Caki2 (cell line): Measurements from ENCODE around the gene ITCH. TPM values are rescaled to one million over a fixed set of nuclear protein-coding genes. Genes with fewer than 3 reads are reported as not detected.

Experiments
- DNase-seq: peaks from one replicate; pipeline ENCODE4 v3.0.0-alpha.2; 2015; ENCODE audit warnings: low read depth
- in situ Hi-C: cut with HindIII; loops from 2 replicates; pipeline ENCODE4 v1.10.0; 2016; ENCODE audit warnings: low sequenced_read_pairs, low pct_unique_long_range_greater_than_20kb, mixed read lengths
- total RNA-seq: library from RNA; depleted of rRNA; stranded (reverse); fragments of >200 nt; shearing (Covaris generic); gene quantifications from 2 replicates; pipeline ENCODE4 v1.2.3, GENCODE V29; 2014; ENCODE audit warnings: low replicate concordance; rRNA removed

The ITCH gene
- total RNA-seq, 1 experiment from 2014 or later, result 50.8 TPM

DNA sequence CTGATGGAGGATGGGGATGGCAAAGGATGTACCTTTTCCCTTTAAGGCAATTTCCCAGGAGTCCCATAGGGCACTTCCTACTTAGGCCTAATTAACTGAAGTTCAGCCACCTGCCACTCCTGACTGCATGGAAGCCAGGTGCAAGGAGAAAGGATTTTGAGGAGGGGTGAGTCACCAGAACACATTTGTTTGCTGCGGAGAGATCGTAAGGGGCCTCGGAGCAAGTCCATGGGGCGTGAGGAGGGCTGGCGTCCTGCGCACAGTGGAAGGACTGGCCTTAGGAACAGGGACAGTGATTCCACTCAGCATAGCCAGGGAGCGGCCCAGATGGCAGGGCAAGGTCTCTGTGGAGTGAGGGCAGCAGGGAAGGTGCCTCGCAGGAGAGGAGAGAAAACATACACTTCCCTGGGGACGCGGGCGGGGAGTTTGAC is 183.7 kb downstream of the ITCH start:
- no peak for DNase-seq
- in situ Hi-C loops, result no loop called here

- DNase-seq, result no peak
- in situ Hi-C loops, result no loop called here
Observed at GRCh38 chr20:34547844-34548613, 185.0 kb downstream of the ITCH start.

GRCh38 chr20:34549291-34549928 is 186.3 kb downstream of the ITCH start:
- in situ Hi-C loops, result no loop called here
- DNase-seq, result peak; percentile 71

DNA sequence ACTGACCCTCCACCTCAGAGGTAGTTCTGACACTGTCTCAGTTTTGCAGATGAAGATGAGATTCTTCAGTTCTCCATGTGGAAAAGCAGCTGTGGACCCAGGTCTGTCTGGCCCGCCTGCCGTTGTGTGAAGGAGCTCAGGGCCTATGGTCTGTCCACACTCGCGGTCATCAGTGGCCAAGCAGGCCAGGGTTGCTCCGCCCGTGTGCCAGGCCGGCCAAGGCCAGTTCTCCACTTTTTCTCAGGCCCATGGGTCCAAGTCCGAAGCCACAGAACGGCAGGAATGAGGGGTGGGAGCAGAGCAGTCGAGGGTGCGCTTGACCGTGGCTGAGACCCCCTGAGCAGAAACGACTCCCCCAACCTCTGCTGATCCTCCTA is 186.8 kb downstream of the ITCH start:
- in situ Hi-C loops, result no loop called here
- DNase-seq, result no peak

GRCh38 chr20:34552569-34552968 is 189.5 kb downstream of the ITCH start:
- DNase-seq, result no peak
- in situ Hi-C loops, result no loop called here

DNA sequence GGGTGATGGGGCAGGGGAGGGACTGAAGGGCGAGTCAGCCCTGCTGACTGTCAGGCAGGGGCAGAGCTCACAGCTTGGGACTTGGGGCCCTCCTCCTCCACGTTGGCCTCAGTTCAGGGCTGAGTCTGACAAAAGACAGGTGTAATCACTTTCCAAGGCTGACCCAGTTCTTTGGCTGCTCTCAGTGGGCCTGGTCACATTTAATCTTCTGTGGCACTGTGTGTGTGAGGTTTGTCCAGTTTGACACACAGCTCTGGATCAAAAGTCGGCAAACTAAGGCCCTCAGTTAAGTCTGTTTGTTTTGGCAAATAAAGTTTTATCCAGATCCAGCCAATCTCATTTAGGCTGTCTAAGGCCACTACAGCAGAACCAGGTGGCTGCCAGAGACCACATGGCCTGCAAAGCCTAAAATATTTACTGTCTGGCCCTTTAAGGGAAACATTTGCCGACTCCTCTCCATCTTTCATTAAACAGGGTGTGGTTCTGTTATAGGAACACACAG is 190.3 kb downstream of the ITCH start:
- in situ Hi-C loops, result no loop called here

GRCh38 chr20:34557936-34558319 is 194.9 kb downstream of the ITCH start:
- DNase-seq, result no peak
- in situ Hi-C loops, result no loop called here

More for the DNA sequence above, 190.3 kb downstream of the ITCH start:
- DNase-seq, result no peak

DNA sequence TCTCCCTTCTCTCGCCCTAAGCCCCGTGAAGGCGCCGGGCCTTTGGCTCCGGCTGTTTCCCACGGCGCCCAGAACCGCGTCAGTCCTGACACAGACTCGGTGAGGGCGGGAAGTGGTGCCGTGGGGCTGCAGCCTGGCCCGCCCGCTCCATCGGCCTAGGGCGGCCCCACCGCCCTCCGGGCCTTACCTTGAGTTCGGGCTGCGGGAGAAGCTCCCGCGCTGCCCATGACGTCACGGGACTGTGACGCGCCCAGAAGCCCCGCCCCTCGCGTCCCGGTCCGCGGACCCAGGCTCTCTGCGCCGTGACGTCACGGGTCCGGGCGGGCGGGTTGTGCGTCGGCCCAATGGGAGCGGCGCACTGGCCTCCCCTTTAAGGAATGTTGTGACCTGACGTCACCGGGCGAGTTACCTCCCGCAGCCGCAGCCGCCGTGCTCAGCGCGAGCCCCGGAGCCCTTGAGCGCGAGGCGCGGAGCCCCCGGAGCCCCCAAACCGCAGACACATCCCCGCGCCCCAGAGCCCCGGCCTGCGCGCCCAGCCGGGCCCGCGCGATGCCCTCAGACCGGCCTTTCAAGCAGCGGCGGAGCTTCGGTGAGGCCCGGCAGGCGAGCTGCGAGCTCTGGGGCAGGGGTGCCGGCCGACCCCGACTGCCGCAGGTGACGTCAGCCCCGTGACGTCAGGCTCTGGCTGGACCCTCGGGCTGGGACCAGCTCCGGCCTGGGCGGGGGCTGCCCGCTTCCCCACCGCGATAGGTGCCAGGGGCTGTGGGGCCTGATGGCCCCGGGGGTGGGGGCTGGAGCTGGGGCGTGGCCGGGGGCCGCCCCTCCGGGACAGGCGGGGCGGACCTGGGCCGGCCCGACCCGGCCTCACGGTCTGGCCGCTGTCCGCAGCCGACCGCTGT is 195.5 kb downstream of the ITCH start, which contains the start of gene MAP1LC3A:
Gene MAP1LC3A (plus strand): TSS at position 399 of the 899 bp plus-strand sequence. CDS start 151 bp downstream, at position 550.
- in situ Hi-C loops, result no loop called here
- no peak for DNase-seq

DNA sequence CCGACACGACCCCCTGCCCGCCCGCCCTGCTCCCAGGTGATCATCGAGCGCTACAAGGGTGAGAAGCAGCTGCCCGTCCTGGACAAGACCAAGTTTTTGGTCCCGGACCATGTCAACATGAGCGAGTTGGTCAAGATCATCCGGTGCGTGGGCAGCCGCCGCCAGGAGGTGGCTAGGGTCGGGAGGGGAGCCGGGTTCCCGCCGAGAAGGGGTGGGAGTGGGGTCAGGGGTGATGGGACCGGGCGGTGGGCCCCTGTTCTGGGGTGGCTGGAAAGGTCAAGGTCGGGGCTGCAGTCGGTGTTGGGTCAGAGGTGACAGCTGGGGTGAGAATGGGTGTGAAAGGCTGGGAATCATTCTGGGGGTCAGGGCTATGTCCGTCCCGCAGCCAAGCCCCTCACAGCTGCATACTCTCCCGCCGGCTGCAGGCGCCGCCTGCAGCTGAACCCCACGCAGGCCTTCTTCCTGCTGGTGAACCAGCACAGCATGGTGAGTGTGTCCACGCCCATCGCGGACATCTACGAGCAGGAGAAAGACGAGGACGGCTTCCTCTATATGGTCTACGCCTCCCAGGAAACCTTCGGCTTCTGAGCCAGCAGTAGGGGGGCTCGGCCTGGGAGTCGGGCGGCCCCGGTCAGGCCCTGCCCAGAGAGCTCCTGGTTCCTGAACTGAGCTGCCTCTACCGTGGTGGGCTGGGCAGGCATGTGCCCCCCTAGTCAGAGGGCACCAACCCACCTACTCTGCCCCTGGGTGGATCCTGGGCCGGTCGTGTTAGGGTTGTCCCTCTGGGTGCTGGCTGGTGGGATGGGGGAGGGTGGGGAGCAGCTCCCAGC is 196.5 kb downstream of the ITCH start:
- in situ Hi-C loops, result no loop called here
- no peak for DNase-seq

- no peak for DNase-seq
- in situ Hi-C loops, result no loop called here
Observed at GRCh38 chr20:34560141-34560523, 197.1 kb downstream of the ITCH start.

GRCh38 chr20:34560614-34561013 is 197.5 kb downstream of the ITCH start:
- in situ Hi-C loops, result no loop called here
- DNase-seq, result no peak

Other genes starting within 250 kb of the ITCH start
- gene ASIP, start 121.8 kb upstream of the ITCH start, total RNA-seq, result not detected in 2 replicates
- 247 and 297 TPM in 2 replicates for gene AHCY, start 59.9 kb upstream of the ITCH start, total RNA-seq
- gene DYNLRB1, start 153.1 kb downstream of the ITCH start, total RNA-seq, result 150 and 180 TPM in 2 replicates
- not detected in 2 replicates for gene MAP1LC3A, start 195.4 kb downstream of the ITCH start, total RNA-seq